Immature natural killer cell (primary cell): ENCODE results near the gene TGM5. TPM values are rescaled to one million over a fixed set of nuclear protein-coding genes. Genes with fewer than 3 reads are reported as not detected.
"Not testable (repeated sequence)": the region's sequence is repeated elsewhere in the genome, so short reads cannot be mapped to it uniquely, and the experiment has no call there.

Source experiments
- DNase-seq, 3 donors: peaks; one replicate each; pipeline ENCODE4 v3.0.0; 2022; ENCODE audit warnings: mixed read lengths in 1 of 3
- H3K27ac Mint-ChIP-seq, 6 donors: one replicate each; pipeline ENCODE4 v1.8.0; 2020; ENCODE audit warnings: mixed read lengths in 6 of 6, mild to moderate bottlenecking in 5 of 6, inconsistent platforms in 4 of 6, moderate library complexity in 3 of 6
- H3K27me3 Mint-ChIP-seq, 3 donors: one replicate each; pipeline ENCODE4 v1.8.0; 2020 to 2021; ENCODE audit warnings: low read depth in 3 of 3, mild to moderate bottlenecking in 3 of 3, mixed read lengths in 3 of 3, moderate library complexity in 3 of 3, inconsistent platforms in 1 of 3
- H3K36me3 Mint-ChIP-seq, 3 donors: one replicate each; pipeline ENCODE4 v1.8.0; 2020; ENCODE audit warnings: mixed read lengths in 3 of 3, inconsistent platforms in 2 of 3, mild to moderate bottlenecking in 2 of 3
- H3K4me1 Mint-ChIP-seq, 2 donors: one replicate each; pipeline ENCODE4 v1.8.0; 2020; ENCODE audit warnings: inconsistent platforms in 2 of 2, mild to moderate bottlenecking in 2 of 2, mixed read lengths in 2 of 2, moderate library complexity in 1 of 2
- H3K4me3 Mint-ChIP-seq, 5 donors: one replicate each; pipeline ENCODE4 v1.8.0; 2020; ENCODE audit warnings: mild to moderate bottlenecking in 5 of 5, mixed read lengths in 5 of 5, inconsistent platforms in 3 of 5, moderate library complexity in 3 of 5
- H3K9me3 Mint-ChIP-seq, 6 donors: one replicate each; pipeline ENCODE4 v1.8.0; 2020; ENCODE audit warnings: mild to moderate bottlenecking in 6 of 6, mixed read lengths in 6 of 6, inconsistent platforms in 4 of 6, moderate library complexity in 3 of 6
- polyA plus RNA-seq, 3 donors: library from polyadenylated mRNA; unstranded; fragments of 300-500 nt; fragmentation: Illumina TruSeq; gene quantifications; one replicate each; pipeline ENCODE4 v1.2.3, GENCODE V29; 2021

Gene TGM5
- under 1 TPM in 1 of 3 donors, not detected in 2; 0.21 TPM for polyA plus RNA-seq

DNA sequence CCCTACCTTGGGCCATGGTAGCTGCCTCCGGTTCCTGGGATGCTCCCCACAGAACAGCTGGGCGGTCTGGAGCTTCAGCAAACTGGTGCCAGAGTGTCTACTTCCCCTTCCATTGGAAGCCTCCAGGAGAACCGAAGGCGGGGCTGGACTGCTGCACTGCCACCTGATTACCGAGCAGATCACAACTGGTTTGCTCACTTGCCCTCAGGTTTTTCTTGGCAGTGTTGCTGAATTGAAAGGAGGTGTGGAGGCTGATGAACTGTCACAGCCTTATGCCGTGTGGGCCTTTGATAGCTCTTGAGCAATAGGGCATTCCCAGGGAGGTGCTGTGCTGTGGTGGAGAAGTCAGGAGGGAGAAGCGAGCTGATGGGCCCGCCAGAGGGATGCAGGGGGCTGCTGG lies at the start of gene TGM5:
TGM5 (minus strand) TSS at position 95 of the 400 bp plus-strand sequence; CDS start at position 16, 79 bp downstream.
- no peak for DNase-seq
- H3K9me3 Mint-ChIP-seq, result no peaks in the 10 kb centered on the region
- peaks cover 3 to 8% (median 4%) of the 10 kb centered on the region in 3 donors for H3K27me3 Mint-ChIP-seq
- no peaks in the 10 kb centered on the region for H3K36me3 Mint-ChIP-seq
- peaks cover 8 to 13% of the 10 kb centered on the region in 2 donors for H3K4me1 Mint-ChIP-seq
- H3K4me3 Mint-ChIP-seq, result no peak within 1 kb of the TSS
- H3K27ac Mint-ChIP-seq, result no peak within 1 kb of the TSS

DNA sequence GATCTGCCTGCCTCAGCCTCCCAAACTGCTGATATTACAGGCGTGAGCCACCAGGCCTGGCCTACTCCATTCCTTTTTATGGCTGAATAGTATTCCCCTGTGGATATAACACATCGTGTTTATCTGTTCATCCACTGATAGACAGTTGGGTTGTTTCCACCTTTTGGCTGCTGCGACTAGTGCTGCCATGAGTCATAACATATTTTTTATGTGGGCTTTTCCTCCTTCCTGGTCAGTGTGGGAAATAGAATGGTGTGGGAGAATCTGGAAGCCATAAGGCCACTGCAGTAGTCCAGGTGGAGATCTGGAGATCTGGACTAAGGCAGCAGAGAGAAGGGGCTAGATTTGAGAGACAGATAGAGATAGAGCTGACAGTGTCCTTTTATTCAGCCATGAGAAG lies 47.4 kb upstream of the TGM5 start:
- peaks cover 5 to 17% (median 8%) of the 10 kb centered on the region in 3 donors for H3K27me3 Mint-ChIP-seq
- H3K4me3 Mint-ChIP-seq, result no peak overlapping the region
- no peak for DNase-seq
- H3K9me3 Mint-ChIP-seq, result peaks cover 0 to 2% (median 0%) of the 10 kb centered on the region in 6 donors
- no peak overlapping the region for H3K27ac Mint-ChIP-seq
- H3K4me1 Mint-ChIP-seq, result no peaks in the 10 kb centered on the region
- no peaks in the 10 kb centered on the region for H3K36me3 Mint-ChIP-seq

GRCh38 chr15:43312378-43312777 lies 45.6 kb upstream of the TGM5 start:
- peaks cover 0 to 2% (median 0%) of the 10 kb centered on the region in 6 donors for H3K9me3 Mint-ChIP-seq
- DNase-seq, result no peak
- no peak overlapping the region for H3K4me3 Mint-ChIP-seq
- H3K4me1 Mint-ChIP-seq, result no peaks in the 10 kb centered on the region
- H3K36me3 Mint-ChIP-seq, result no peaks in the 10 kb centered on the region
- H3K27me3 Mint-ChIP-seq, result peaks cover 5 to 9% (median 8%) of the 10 kb centered on the region in 3 donors
- H3K27ac Mint-ChIP-seq, result no peak overlapping the region

DNA sequence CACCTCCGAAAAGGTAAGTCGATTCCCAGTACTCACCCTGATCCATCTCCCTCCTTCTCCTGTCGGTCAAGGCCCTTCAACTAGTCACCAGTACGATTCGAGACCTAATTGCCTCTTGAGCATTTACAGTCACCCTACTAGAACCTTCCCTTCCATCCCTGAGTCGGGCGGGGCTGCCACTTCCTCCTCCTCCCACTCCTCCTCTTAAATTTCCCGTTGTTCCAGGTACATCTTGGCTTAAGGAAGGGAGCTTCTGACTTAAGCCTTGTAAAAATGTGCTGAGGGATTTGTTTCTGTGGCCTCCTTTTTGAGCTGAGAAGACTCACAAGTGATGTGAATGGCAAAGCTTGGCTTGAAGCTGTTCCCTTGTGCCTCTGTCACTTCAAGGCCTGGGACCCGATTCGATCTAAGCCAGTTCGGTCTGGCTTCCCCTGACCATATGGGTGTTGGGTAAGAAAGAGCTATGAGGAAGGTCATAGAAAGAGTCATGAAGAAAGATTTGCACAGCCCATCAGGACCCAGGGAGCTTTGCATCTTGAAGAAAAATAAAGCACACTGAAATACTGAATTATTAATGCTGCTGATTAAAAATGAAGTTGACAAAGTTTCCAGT lies 35.6 kb upstream of the TGM5 start, which contains the start of gene TGM7:
TGM7 (minus strand) TSS at position 51 of the 613 bp plus-strand sequence.
- Mint-ChIP-seq H3K27ac (no peak within 1 kb of the TSS), H3K36me3 (peaks cover 0 to 4% (median 0%) of the 10 kb centered on the region in 3 donors), H3K4me3 (no peak within 1 kb of the TSS), H3K9me3 (peaks cover 0 to 1% (median 0%) of the 10 kb centered on the region in 6 donors), H3K4me1 (no peaks in the 10 kb centered on the region), H3K27me3 (peaks cover 7 to 12% (median 8%) of the 10 kb centered on the region in 3 donors)
- no peak for DNase-seq

DNA sequence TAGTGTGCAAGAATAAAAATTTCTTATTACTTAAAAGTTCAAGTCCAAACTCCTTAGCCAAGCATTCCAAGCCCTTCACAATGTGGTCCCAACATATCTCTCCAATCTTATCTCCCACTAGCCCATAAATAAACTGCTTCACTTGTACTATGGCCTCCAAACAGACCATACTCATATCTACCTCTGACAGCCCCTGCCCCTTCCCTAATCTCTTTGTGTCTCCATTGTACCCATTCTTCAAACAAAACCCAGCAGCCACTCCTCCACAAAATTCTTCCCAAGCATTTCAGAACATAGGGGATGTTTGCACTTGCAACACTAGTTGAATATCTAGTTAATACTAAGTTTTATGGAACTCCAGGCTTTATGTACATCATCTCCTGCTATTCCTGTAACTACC lies 33.2 kb upstream of the TGM5 start:
- Mint-ChIP-seq H3K9me3 (peaks cover 0 to 1% (median 0%) of the 10 kb centered on the region in 6 donors), H3K36me3 (peaks cover 0 to 4% (median 0%) of the 10 kb centered on the region in 3 donors), H3K27ac (no peak overlapping the region), H3K4me1 (no peaks in the 10 kb centered on the region), H3K4me3 (no peak overlapping the region), H3K27me3 (peaks cover 3 to 10% (median 7%) of the 10 kb centered on the region in 3 donors)
- no peak for DNase-seq

DNA sequence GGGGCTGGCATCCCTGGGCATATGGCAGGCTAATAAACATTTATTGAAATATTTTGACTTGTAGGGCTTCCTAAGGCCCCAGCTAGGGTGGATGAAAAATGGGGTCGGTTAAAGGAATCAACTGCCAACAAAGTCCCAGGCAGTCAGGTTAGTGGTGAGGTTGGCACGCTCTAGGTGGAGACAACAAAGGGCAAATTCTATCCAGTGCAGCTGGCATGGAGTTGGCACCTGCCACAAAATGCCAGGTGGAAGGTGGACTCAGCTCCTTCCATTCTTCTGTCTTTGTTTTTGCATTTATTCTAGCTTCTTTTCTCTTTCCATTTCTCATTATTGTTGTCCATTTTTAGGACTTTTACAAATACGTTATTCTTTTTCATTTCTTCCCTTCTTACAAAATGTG lies 32.7 kb upstream of the TGM5 start:
- no peak for DNase-seq
- Mint-ChIP-seq H3K9me3 (peaks cover 0 to 1% (median 0%) of the 10 kb centered on the region in 6 donors), H3K4me1 (no peaks in the 10 kb centered on the region), H3K27ac (no peak overlapping the region), H3K36me3 (peaks cover 0 to 4% (median 0%) of the 10 kb centered on the region in 3 donors), H3K27me3 (peaks cover 3 to 10% (median 7%) of the 10 kb centered on the region in 3 donors), H3K4me3 (no peak overlapping the region)

DNA sequence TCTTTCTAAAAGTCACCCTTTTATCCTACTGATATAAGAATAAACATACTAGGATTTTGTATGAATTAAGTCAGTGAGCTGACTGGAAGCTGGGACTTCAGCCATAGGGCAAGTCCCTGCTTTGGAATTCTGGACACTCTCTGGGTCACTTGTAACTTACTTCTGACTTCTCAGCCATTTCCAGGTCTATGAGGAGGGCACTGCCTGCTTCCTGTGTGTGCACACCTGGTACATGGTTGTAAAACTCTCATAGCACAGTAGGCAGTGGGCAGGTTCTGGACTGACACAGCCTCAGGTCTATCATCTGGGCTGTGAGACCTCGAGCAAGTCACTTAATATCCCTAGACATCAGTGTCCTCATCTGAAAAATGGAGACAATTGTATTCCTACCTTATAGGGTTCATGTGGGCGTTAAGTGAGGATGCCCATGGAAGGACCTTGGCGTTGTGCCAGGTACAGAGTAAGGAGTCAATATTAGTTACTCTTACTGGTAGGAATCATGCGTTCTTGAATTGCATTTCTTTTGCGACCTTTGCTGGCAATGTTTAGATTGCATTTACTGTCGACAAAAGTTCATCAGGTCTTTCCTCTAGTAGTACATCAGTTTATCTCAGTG lies 27.5 kb upstream of the TGM5 start:
- Mint-ChIP-seq H3K36me3 (peaks cover 0 to 4% (median 0%) of the 10 kb centered on the region in 3 donors), H3K27me3 (peaks cover 1 to 9% (median 9%) of the 10 kb centered on the region in 3 donors), H3K9me3 (peaks cover 0 to 2% (median 0%) of the 10 kb centered on the region in 6 donors), H3K27ac (no peak overlapping the region), H3K4me3 (no peak overlapping the region), H3K4me1 (no peaks in the 10 kb centered on the region)
- no peak for DNase-seq

DNA sequence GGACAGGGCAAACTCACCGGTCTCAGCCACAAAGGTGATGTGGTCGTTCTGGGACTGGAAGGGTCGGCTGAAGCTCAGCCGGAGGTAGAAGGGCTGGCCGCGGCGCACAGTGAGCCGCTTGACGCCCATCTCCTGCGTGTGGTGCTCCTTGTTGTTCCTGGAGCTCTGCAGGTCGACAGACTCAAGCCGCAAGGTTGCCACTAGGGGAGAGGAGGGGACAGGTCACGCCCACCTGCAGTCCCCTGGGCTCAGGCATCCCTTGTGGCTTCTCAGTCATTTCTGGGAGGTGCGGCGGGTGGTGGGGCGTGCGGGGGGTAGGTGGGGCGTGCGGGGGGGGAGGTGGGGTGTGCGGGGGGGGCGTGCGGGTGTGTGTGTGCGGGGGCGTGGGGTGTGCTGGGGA lies 26.7 kb upstream of the TGM5 start:
- DNase-seq, result peak in 1 of 3 donors; percentile 5
- Mint-ChIP-seq H3K36me3 (peaks cover 0 to 4% (median 0%) of the 10 kb centered on the region in 3 donors), H3K4me1 (no peaks in the 10 kb centered on the region), H3K4me3 (peak overlapping the region in 1 of 5 donors; percentile 21), H3K27me3 (peaks cover 1 to 9% (median 9%) of the 10 kb centered on the region in 3 donors), H3K9me3 (peaks cover 0 to 2% (median 0%) of the 10 kb centered on the region in 6 donors), H3K27ac (no peak overlapping the region)

- DNase-seq, result no peak
- no peaks in the 10 kb centered on the region for H3K4me1 Mint-ChIP-seq
- H3K36me3 Mint-ChIP-seq, result peaks cover 0 to 2% (median 0%) of the 10 kb centered on the region in 3 donors
- H3K27me3 Mint-ChIP-seq, result peaks cover 1 to 9% (median 6%) of the 10 kb centered on the region in 3 donors
- H3K4me3 Mint-ChIP-seq, result no peak overlapping the region
- peaks cover 0 to 2% (median 0%) of the 10 kb centered on the region in 6 donors for H3K9me3 Mint-ChIP-seq
- no peak overlapping the region for H3K27ac Mint-ChIP-seq
Measured at GRCh38 chr15:43292375-43293078, 25.8 kb upstream of the TGM5 start.

DNA sequence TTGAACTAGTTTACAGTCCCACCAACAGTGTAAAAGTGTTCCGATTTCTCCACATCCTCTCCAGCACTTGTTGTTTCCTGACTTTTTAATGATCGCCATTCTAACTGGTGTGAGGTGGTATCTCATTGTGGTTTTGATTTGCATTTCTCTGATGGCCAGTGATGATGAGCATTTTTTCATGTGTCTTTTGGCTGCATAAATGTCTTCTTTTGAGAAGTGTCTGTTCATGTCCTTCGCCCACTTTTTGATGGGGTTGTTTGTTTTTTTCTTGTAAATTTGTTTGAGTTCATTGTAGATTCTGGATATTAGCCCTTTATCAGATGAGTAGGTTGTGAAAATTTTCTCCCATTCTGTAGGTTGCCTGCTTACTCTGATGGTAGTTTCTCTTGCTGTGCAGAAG lies 22.9 kb upstream of the TGM5 start:
- not testable (repeated sequence) for DNase-seq, H3K36me3 Mint-ChIP-seq, H3K4me1 Mint-ChIP-seq, H3K9me3 Mint-ChIP-seq, H3K27me3 Mint-ChIP-seq, H3K27ac Mint-ChIP-seq, H3K4me3 Mint-ChIP-seq

DNA sequence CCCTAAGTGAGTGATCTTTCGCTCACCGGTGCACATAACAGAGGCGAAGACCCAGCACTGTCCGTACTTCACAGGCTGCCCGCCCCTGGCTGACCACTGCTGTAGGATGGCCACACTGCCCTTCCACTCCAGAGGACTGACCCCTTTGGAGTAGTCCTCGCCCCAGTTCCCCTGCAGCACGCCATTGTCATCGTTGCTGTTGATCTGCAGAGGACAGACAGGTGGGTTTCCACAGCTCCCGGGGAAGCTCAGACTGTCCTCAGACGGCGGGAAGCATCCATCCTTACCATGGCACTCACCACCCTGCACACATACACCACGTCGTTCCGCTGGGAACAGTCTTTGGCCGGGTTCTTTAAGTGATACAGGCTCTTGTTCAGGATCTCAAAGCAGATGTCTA lies 20.5 kb upstream of the TGM5 start:
- Mint-ChIP-seq H3K9me3 (peaks cover 0 to 2% (median 0%) of the 10 kb centered on the region in 6 donors), H3K36me3 (no peaks in the 10 kb centered on the region), H3K4me1 (peaks cover 0 to 2% of the 10 kb centered on the region in 2 donors), H3K4me3 (no peak overlapping the region), H3K27me3 (peaks cover 2 to 7% (median 6%) of the 10 kb centered on the region in 3 donors), H3K27ac (no peak overlapping the region)
- DNase-seq, result no peak

DNA sequence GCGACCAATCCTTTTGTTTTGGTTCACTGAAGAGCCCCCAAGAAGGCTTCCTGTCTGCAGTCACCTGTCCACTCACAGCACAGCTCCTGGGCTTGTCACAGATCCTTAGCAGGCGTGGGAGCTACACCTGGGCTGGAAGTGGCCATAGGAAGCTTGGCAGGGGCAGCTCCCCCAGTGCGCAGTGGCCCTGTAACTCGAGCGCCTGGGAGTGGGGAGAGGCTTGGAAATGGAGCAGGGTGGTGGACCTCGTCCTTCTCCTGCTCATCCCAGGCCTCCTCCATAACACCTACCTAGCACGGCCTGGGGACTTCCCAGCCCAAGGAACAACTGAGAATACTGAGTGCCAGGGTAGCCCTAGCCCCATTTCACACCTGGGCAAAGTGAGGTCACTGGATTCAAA lies 19.3 kb upstream of the TGM5 start:
- H3K36me3 Mint-ChIP-seq, result no peaks in the 10 kb centered on the region
- H3K4me3 Mint-ChIP-seq, result no peak overlapping the region
- H3K27ac Mint-ChIP-seq, result no peak overlapping the region
- H3K27me3 Mint-ChIP-seq, result peaks cover 2 to 6% (median 4%) of the 10 kb centered on the region in 3 donors
- peaks cover 0 to 2% of the 10 kb centered on the region in 2 donors for H3K4me1 Mint-ChIP-seq
- peaks cover 0 to 2% (median 0%) of the 10 kb centered on the region in 6 donors for H3K9me3 Mint-ChIP-seq
- no peak for DNase-seq

DNA sequence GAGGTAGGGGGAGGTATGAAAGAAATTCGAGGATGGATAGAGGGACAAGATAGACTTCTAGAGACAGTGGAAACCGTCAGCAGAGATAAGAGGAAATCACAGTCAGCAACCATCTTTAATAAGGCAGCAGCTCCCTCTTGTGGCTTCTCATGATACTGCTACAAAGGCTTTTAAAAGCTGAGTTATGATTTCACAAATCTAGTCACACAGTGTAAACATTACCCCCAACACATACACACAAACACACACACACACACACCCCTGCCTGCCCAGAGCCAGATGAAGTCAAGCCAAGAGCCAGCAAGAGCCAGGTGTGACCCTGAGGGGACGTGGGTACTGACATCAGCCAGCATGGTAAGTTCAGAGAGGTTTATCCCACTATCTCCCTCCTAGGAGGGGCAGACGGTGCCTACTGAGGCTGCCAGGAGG lies 18.9 kb upstream of the TGM5 start:
- H3K9me3 Mint-ChIP-seq, result peaks cover 0 to under 1% (median 0%) of the 10 kb centered on the region in 6 donors
- no peaks in the 10 kb centered on the region for H3K36me3 Mint-ChIP-seq
- H3K27ac Mint-ChIP-seq, result no peak overlapping the region
- peaks cover 2 to 6% (median 6%) of the 10 kb centered on the region in 3 donors for H3K27me3 Mint-ChIP-seq
- H3K4me1 Mint-ChIP-seq, result peaks cover 0 to 2% of the 10 kb centered on the region in 2 donors
- H3K4me3 Mint-ChIP-seq, result no peak overlapping the region
- peak; percentile 52 to 56 (median 55) for DNase-seq

DNA sequence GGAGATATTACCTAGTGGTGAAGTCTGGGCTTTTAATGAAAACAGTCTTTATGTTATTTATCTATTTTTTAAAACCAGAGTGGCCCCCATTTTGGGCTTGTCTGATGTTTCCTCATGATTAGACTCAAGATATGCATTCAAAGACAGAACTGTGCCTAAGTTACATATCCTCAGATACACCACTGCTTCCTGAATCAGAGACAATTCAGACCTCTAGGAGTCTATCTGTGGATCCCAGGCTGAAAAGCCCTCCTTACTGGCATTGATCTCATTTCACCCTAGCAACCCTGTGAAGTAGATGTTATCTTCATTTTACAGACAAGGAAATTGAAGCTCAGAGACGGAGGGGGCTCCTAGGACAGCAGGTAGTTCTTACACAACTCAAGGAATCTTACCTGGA lies 16.8 kb upstream of the TGM5 start:
- no peak for DNase-seq
- Mint-ChIP-seq H3K27ac (no peak overlapping the region), H3K36me3 (no peaks in the 10 kb centered on the region), H3K4me3 (no peak overlapping the region), H3K4me1 (peaks cover 0 to 2% of the 10 kb centered on the region in 2 donors), H3K27me3 (peaks cover 2 to 7% (median 5%) of the 10 kb centered on the region in 3 donors), H3K9me3 (peaks cover 0 to 1% (median 0%) of the 10 kb centered on the region in 6 donors)
